Caco-2 (cell line): ENCODE results near the gene CAMSAP1. TPM values are rescaled to one million over a fixed set of nuclear protein-coding genes. Genes with fewer than 3 reads are reported as not detected.

Experiments used
- BruUV-seq: library from RNA; stranded (reverse); fragments of 400-500 nt; replicated peaks from 2 replicates; lab custom pipeline; 2021; lab: Mats Ljungman, UMichigan
- CTCF ChIA-PET: fragments of 300-600 bp; sonication (Branson Sonifier 250); formaldehyde crosslinking; loops from one replicate; lab custom pipeline; 2022; ENCODE audit warnings: antibody characterized with exemption; lab: Charles Lee
- POLR2A ChIA-PET: fragments of 300-600 bp; sonication (Branson Sonifier 250); formaldehyde crosslinking; loops from one replicate; lab custom pipeline; 2022; ENCODE audit warnings: antibody characterized with exemption; lab: Charles Lee
- DNase-seq, 2 experiments: peaks; one replicate each; pipeline versions ENCODE4 v3.0.0 to v3.0.0-alpha.2; 2020 to 2022
- H3K27me3 ChIP-seq: replicated peaks from 2 replicates; pipeline ENCODE4 v1.6.0; 2011; ENCODE audit warnings: low read length; ENCODE audit not compliant: control insufficient read depth, insufficient read depth
- H3K36me3 ChIP-seq: 2 replicates; pipeline ENCODE4 v1.5.1; 2011; ENCODE audit warnings: low read length; ENCODE audit not compliant: control insufficient read depth, insufficient read depth
- H3K4me1 ChIP-seq: fragments of 250-450 bp; sonication (Bioruptor Pico); 2 replicates; pipeline ENCODE4 v1.5.1; 2020; ENCODE audit warnings: mild to moderate bottlenecking
- H3K4me3 ChIP-seq: 2 replicates; pipeline ENCODE4 v1.5.1; 2011; ENCODE audit warnings: low read depth, mild to moderate bottlenecking, control low read depth, low read length
- H3K9me3 ChIP-seq: fragments of 250-450 bp; sonication (Bioruptor Pico); 2 replicates; pipeline ENCODE4 v1.5.1; 2020; ENCODE audit warnings: mild to moderate bottlenecking, moderate library complexity
- H3K27ac Mint-ChIP-seq: one replicate; pipeline ENCODE4 v1.8.0; 2022; ENCODE audit warnings: mixed read lengths; ENCODE audit not compliant: unreplicated experiment
- H3K27me3 Mint-ChIP-seq: one replicate; pipeline ENCODE4 v1.8.0; 2022; ENCODE audit warnings: mixed read lengths; ENCODE audit not compliant: insufficient read depth, unreplicated experiment
- H3K36me3 Mint-ChIP-seq: one replicate; pipeline ENCODE4 v1.8.0; 2022; ENCODE audit warnings: mild to moderate bottlenecking, mixed read lengths; ENCODE audit not compliant: insufficient read depth, unreplicated experiment
- H3K4me1 Mint-ChIP-seq: one replicate; pipeline ENCODE4 v1.8.0; 2022; ENCODE audit warnings: low read depth, mixed read lengths; ENCODE audit not compliant: unreplicated experiment
- H3K4me3 Mint-ChIP-seq: one replicate; pipeline ENCODE4 v1.8.0; 2022; ENCODE audit warnings: mild to moderate bottlenecking, moderate library complexity, mixed read lengths; ENCODE audit not compliant: unreplicated experiment
- H3K9me3 Mint-ChIP-seq: one replicate; pipeline ENCODE4 v1.8.0; 2022; ENCODE audit warnings: mixed read lengths; ENCODE audit not compliant: unreplicated experiment
- CTCF ChIP-seq, 2 experiments: fragments of 200-600 bp in 1 of 2; IDR thresholded peaks; 1 replicate in 1 of 2; 2 replicates in 1 of 2; pipeline versions ENCODE4 v1.5.1 to v1.8.0; 2011 to 2022; ENCODE audit warnings: antibody characterized with exemption in 1 of 2, control low read depth in 1 of 2, inconsistent platforms in 1 of 2, low read depth in 1 of 2, low read length in 1 of 2, mild to moderate bottlenecking in 1 of 2, moderate library complexity in 1 of 2; ENCODE audit not compliant: insufficient read depth in 1 of 2, severe bottlenecking in 1 of 2, unreplicated experiment in 1 of 2
- intact Hi-C: fragments of 100-400 bp; cut with micrococcal nuclease; formaldehyde crosslinking; loops from one replicate; pipeline ENCODE4 v1.10.0; 2022; ENCODE audit not compliant: unreplicated experiment
- total RNA-seq: library from RNA; stranded (reverse); gene quantifications from 2 replicates; pipeline ENCODE4 v1.2.3, GENCODE V29; 2022

Gene CAMSAP1
- total RNA-seq, 1 experiment from 2014 or later, result 31.3 TPM

- Histone ChIP-seq H3K36me3 (no peaks in the 10 kb centered on the region), H3K4me3 (no peak overlapping the region), H3K9me3 (no peaks in the 10 kb centered on the region), H3K4me1 (no peaks in the 10 kb centered on the region), H3K27me3 (no peaks in the 10 kb centered on the region)
- Mint-ChIP-seq H3K4me1 (no peaks in the 10 kb centered on the region), H3K27ac (no peak overlapping the region), H3K36me3 (no peaks in the 10 kb centered on the region), H3K9me3 (no peaks in the 10 kb centered on the region), H3K27me3 (no peaks in the 10 kb centered on the region), H3K4me3 (no peak overlapping the region)
- ChIA-PET CTCF (no interaction called here), POLR2A (no interaction called here)
- BruUV-seq, result no TSS peak
- intact Hi-C loops, result no loop called here
- TF ChIP-seq CTCF (IDR thresholded peaks at IDR 0.05; ENCODE audit: insufficient read depth in 1 of 2, low read depth in 1 of 2, low read length in 1 of 2, severe bottlenecking in 1 of 2, unreplicated experiment in 1 of 2), result no peak
- no peak for DNase-seq
Observed at GRCh38 chr9:135772056-135772646, 135.2 kb downstream of the CAMSAP1 start.

- Mint-ChIP-seq H3K36me3 (no peaks in the 10 kb centered on the region), H3K27me3 (no peaks in the 10 kb centered on the region), H3K4me1 (no peaks in the 10 kb centered on the region), H3K27ac (no peak overlapping the region), H3K4me3 (no peak overlapping the region), H3K9me3 (no peaks in the 10 kb centered on the region)
- Histone ChIP-seq H3K36me3 (no peaks in the 10 kb centered on the region), H3K27me3 (no peaks in the 10 kb centered on the region), H3K4me1 (no peaks in the 10 kb centered on the region), H3K9me3 (no peaks in the 10 kb centered on the region), H3K4me3 (no peak overlapping the region)
- no peak for DNase-seq
- BruUV-seq, result no TSS peak
- no peak for TF ChIP-seq CTCF (IDR thresholded peaks at IDR 0.05; ENCODE audit: insufficient read depth in 1 of 2, low read depth in 1 of 2, low read length in 1 of 2, severe bottlenecking in 1 of 2, unreplicated experiment in 1 of 2)
- CTCF ChIA-PET, result no interaction called here
- intact Hi-C loops, result no loop called here
- POLR2A ChIA-PET, result no interaction called here
Observed at GRCh38 chr9:135771401-135772051, 135.8 kb downstream of the CAMSAP1 start.

GRCh38 chr9:135770771-135771170 is 136.6 kb downstream of the CAMSAP1 start:
- CTCF ChIA-PET, result no interaction called here
- Mint-ChIP-seq H3K9me3 (no peaks in the 10 kb centered on the region), H3K27me3 (no peaks in the 10 kb centered on the region)

More at GRCh38 chr9:135770771-135771170, 136.6 kb downstream of the CAMSAP1 start:
- Mint-ChIP-seq H3K4me3 (no peak overlapping the region), H3K27ac (no peak overlapping the region), H3K36me3 (no peaks in the 10 kb centered on the region), H3K4me1 (no peaks in the 10 kb centered on the region)
- Histone ChIP-seq H3K27me3 (no peaks in the 10 kb centered on the region), H3K4me1 (no peaks in the 10 kb centered on the region), H3K9me3 (0 out of 2 replicates have a peak, but pooled peaks cover 3% of the 10 kb centered on the region), H3K36me3 (no peaks in the 10 kb centered on the region), H3K4me3 (no peak overlapping the region)
- BruUV-seq, result no TSS peak
- no peak for TF ChIP-seq CTCF (IDR thresholded peaks at IDR 0.05; ENCODE audit: insufficient read depth in 1 of 2, low read depth in 1 of 2, low read length in 1 of 2, severe bottlenecking in 1 of 2, unreplicated experiment in 1 of 2)
- no peak for DNase-seq
- POLR2A ChIA-PET, result no interaction called here
- intact Hi-C loops, result no loop called here
